Right lobe of liver (tissue), 4 donors: ENCODE results near the gene ESRP2.

ENCODE experiments used
- POLR2A ChIP-seq: fragments of 450-650 bp; IDR thresholded peaks from one replicate; pipeline ENCODE4 v1.6.1; 2017; ENCODE audit warnings: antibody characterized with exemption, mild to moderate bottlenecking
- TF ChIP-seq, protein P1 (sequence below), 4 donors: fragments of 200-600 bp in 3 of 4; fragments of 450-650 bp in 1 of 4; IDR thresholded peaks; one replicate each; pipeline versions ENCODE4 v1.5.1 to v1.8.0; 2016 to 2022; ENCODE audit warnings: antibody characterized with exemption in 4 of 4, mild to moderate bottlenecking in 2 of 4
- donor health status: DM: no; HTN: no; CAD: no.
- donor health status: DM: no; HTN: no; CAD: no.
- donor health status: DM: no; HTN: yes; CAD: no.

DNA sequence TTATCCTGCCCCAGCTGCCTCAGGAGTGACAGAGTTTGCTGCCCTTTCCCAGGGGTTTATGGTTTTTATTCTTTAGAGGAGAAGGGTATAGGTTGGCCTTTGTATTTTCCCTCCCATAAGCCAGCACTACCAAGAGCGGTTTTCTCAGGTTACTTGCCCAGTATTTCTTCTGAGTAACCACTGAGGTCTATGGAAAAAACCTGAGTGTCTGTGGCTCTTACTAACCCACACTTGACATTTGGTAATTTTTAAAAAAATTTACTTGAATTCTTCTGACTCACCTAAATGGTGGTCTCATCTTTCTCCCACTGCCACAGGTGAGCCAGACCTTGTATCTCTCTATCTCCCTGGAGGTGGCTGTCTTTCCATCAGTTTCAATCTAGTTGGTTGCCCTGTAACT is 34.4 kb upstream of the ESRP2 start:
- TF ChIP-seq, protein P1, sequence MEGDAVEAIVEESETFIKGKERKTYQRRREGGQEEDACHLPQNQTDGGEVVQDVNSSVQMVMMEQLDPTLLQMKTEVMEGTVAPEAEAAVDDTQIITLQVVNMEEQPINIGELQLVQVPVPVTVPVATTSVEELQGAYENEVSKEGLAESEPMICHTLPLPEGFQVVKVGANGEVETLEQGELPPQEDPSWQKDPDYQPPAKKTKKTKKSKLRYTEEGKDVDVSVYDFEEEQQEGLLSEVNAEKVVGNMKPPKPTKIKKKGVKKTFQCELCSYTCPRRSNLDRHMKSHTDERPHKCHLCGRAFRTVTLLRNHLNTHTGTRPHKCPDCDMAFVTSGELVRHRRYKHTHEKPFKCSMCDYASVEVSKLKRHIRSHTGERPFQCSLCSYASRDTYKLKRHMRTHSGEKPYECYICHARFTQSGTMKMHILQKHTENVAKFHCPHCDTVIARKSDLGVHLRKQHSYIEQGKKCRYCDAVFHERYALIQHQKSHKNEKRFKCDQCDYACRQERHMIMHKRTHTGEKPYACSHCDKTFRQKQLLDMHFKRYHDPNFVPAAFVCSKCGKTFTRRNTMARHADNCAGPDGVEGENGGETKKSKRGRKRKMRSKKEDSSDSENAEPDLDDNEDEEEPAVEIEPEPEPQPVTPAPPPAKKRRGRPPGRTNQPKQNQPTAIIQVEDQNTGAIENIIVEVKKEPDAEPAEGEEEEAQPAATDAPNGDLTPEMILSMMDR (IDR thresholded peaks at IDR 0.05), result no peak
- TF ChIP-seq POLR2A, result no peak
